Mucosa of rectum (tissue), 2 donors: ENCODE measurements around the gene GRIP1.

Experiments
- H3K27ac ChIP-seq, 2 donors: one replicate each; pipeline ENCODE4 v1.7.0; 2013; ENCODE audit warnings: inconsistent platforms in 2 of 2, low read depth in 2 of 2, low read length in 2 of 2
- H3K27me3 ChIP-seq, 2 donors: one replicate each; pipeline ENCODE4 v1.7.0; 2013; ENCODE audit warnings: low read length in 2 of 2; ENCODE audit not compliant: control insufficient read depth in 2 of 2, insufficient read depth in 2 of 2
- H3K36me3 ChIP-seq, 2 donors: one replicate each; pipeline ENCODE4 v1.7.0; 2013; ENCODE audit warnings: low read length in 2 of 2; ENCODE audit not compliant: control insufficient read depth in 2 of 2, insufficient read depth in 2 of 2
- H3K4me1 ChIP-seq, 2 donors: one replicate each; pipeline ENCODE4 v1.7.0; 2013; ENCODE audit warnings: low read length in 2 of 2, mild to moderate bottlenecking in 1 of 2; ENCODE audit not compliant: control insufficient read depth in 2 of 2, insufficient read depth in 2 of 2
- H3K4me3 ChIP-seq, 2 donors: one replicate each; pipeline ENCODE4 v1.7.0; 2013; ENCODE audit warnings: low read length in 2 of 2
- H3K9ac ChIP-seq, 2 donors: one replicate each; pipeline ENCODE4 v1.7.0; 2013; ENCODE audit warnings: low read length in 2 of 2, low read depth in 1 of 2, mild to moderate bottlenecking in 1 of 2
- H3K9me3 ChIP-seq, 2 donors: one replicate each; pipeline ENCODE4 v1.7.0; 2013; ENCODE audit warnings: low read length in 2 of 2; ENCODE audit not compliant: control insufficient read depth in 2 of 2
- donor health status: healthy.
- donor health status: Normal muscosa, but diverticular disease.

The GRIP1 gene

GRCh38 chr12:66331814-66332213 is 347.1 kb downstream of the GRIP1 start:
- Histone ChIP-seq H3K36me3 (peaks cover 0 to 5% of the 10 kb centered on the region in 2 donors), H3K9me3 (no peaks in the 10 kb centered on the region), H3K27ac (no peak overlapping the region), H3K27me3 (no peaks in the 10 kb centered on the region), H3K4me3 (no peak overlapping the region), H3K4me1 (no peaks in the 10 kb centered on the region), H3K9ac (no peak overlapping the region)

DNA sequence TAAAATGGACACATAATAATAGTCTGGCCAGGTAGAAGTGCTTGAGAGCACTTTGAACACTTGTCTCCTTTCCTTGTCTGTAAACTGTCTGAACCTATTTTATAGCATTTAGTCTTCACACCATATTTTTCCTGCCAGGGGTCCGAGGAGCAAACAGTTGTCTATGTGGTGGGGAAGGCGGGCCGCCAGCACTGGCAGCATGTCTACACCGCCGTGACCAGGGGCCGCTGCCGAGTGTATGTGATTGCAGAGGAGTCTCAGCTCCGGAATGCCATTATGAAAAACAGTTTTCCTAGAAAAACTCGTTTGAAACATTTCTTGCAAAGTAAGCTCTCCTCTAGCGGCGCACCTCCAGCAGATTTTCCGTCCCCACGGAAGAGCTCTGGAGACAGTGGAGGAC is 347.9 kb downstream of the GRIP1 start:
- H3K27me3 ChIP-seq: no peaks in the 10 kb centered on the region
- H3K4me1 ChIP-seq: no peaks in the 10 kb centered on the region
- no peak overlapping the region for H3K9ac ChIP-seq
- H3K36me3 ChIP-seq: peaks cover 0 to 5% of the 10 kb centered on the region in 2 donors
- no peak overlapping the region for H3K27ac ChIP-seq
- no peaks in the 10 kb centered on the region for H3K9me3 ChIP-seq
- no peak overlapping the region for H3K4me3 ChIP-seq

- H3K9me3 ChIP-seq: no peaks in the 10 kb centered on the region
- H3K27me3 ChIP-seq: no peaks in the 10 kb centered on the region
- no peak overlapping the region for H3K9ac ChIP-seq
- H3K27ac ChIP-seq: no peak overlapping the region
- no peaks in the 10 kb centered on the region for H3K4me1 ChIP-seq
- H3K36me3 ChIP-seq: peaks cover 0 to 5% of the 10 kb centered on the region in 2 donors
- no peak overlapping the region for H3K4me3 ChIP-seq
These were observed 348.9 kb downstream of the GRIP1 start for GRCh38 chr12:66329941-66330340.

DNA sequence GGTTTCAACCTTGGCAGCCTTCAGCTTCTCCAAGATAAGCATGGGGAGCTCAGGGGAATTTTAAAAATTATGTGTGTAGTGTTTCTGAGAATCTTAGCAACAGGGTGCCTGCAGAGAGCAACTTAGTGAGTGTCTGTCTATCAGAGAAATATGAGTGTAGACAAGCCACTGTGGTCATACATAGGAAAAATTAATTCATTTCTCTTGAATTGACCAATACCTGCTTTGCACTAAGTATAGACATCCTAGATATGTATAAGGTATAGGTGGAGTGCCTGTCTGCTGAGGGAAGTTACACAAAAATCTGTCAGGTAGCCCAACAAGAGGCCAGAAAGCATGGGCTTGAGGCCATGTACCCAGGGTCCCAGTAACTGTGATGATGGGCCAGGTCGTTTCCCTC is 355.9 kb downstream of the GRIP1 start:
- Histone ChIP-seq H3K9me3 (no peaks in the 10 kb centered on the region), H3K27ac (no peak overlapping the region), H3K9ac (no peak overlapping the region), H3K4me3 (no peak overlapping the region), H3K36me3 (peaks cover 9 to 12% of the 10 kb centered on the region in 2 donors), H3K4me1 (no peaks in the 10 kb centered on the region), H3K27me3 (no peaks in the 10 kb centered on the region)

GRCh38 chr12:66321435-66321834 is 357.4 kb downstream of the GRIP1 start:
- H3K27ac ChIP-seq: no peak overlapping the region
- no peaks in the 10 kb centered on the region for H3K27me3 ChIP-seq
- H3K9ac ChIP-seq: no peak overlapping the region
- H3K4me1 ChIP-seq: no peaks in the 10 kb centered on the region
- H3K36me3 ChIP-seq: peaks cover 9 to 12% of the 10 kb centered on the region in 2 donors
- H3K9me3 ChIP-seq: no peaks in the 10 kb centered on the region
- H3K4me3 ChIP-seq: no peak overlapping the region

GRCh38 chr12:66320996-66321395 is 357.9 kb downstream of the GRIP1 start:
- no peaks in the 10 kb centered on the region for H3K9me3 ChIP-seq
- H3K9ac ChIP-seq: no peak overlapping the region
- H3K4me1 ChIP-seq: no peaks in the 10 kb centered on the region
- H3K27me3 ChIP-seq: no peaks in the 10 kb centered on the region
- no peak overlapping the region for H3K27ac ChIP-seq
- H3K36me3 ChIP-seq: peaks cover 9 to 14% of the 10 kb centered on the region in 2 donors
- no peak overlapping the region for H3K4me3 ChIP-seq

GRCh38 chr12:66319266-66319954 is 359.5 kb downstream of the GRIP1 start:
- Histone ChIP-seq H3K4me1 (no peaks in the 10 kb centered on the region), H3K9ac (no peak overlapping the region), H3K4me3 (no peak overlapping the region), H3K27me3 (no peaks in the 10 kb centered on the region), H3K9me3 (no peaks in the 10 kb centered on the region), H3K36me3 (peaks cover 11 to 15% of the 10 kb centered on the region in 2 donors), H3K27ac (no peak overlapping the region)

- Histone ChIP-seq H3K4me3 (no peak overlapping the region), H3K36me3 (peaks cover 22 to 23% of the 10 kb centered on the region in 2 donors), H3K27ac (no peak overlapping the region), H3K9ac (no peak overlapping the region), H3K9me3 (no peaks in the 10 kb centered on the region), H3K27me3 (no peaks in the 10 kb centered on the region), H3K4me1 (no peaks in the 10 kb centered on the region)
These were observed 364.6 kb downstream of the GRIP1 start for GRCh38 chr12:66314278-66314677.

DNA sequence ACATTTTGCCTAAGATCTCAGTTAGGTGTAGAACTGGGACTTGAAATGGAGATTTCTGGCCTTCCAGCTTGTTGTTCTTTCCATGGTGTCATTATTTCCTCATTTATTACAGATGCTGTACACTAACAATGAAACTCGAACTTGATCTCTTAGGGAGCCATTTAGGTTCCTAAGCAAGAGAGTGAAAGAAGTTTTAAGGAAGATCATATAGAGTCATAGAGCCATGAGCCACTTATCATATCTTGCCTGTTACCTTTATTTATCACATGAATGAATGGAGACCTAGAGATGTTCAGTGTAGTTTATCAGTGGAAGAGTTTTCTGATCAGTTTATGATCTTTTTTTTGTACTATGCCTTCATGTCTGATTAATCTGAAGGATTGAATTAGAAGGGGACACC is 366.7 kb downstream of the GRIP1 start:
- no peak overlapping the region for H3K27ac ChIP-seq
- no peaks in the 10 kb centered on the region for H3K27me3 ChIP-seq
- H3K4me3 ChIP-seq: no peak overlapping the region
- no peaks in the 10 kb centered on the region for H3K4me1 ChIP-seq
- H3K36me3 ChIP-seq: peaks cover 17 to 22% of the 10 kb centered on the region in 2 donors
- no peak overlapping the region for H3K9ac ChIP-seq
- H3K9me3 ChIP-seq: no peaks in the 10 kb centered on the region

DNA sequence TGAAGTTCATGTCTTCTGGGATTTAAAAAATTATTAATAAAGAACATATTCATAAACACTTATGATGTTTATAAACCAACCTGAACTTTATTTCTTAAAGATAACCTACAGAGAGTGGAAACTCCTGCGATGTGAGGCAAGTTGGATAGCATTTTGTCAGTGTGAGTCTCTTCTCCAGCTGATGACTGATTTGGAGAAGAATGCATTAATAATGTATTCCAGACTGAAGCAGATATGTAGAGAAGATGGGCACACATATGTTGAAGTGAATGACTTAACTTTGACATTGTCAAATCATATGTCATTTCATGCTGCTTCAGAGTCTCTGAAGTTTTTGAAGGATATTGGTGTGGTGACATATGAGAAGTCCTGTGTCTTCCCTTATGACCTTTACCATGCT is 369.3 kb downstream of the GRIP1 start:
- H3K36me3 ChIP-seq: peaks cover 13 to 22% of the 10 kb centered on the region in 2 donors
- H3K4me3 ChIP-seq: no peak overlapping the region
- no peaks in the 10 kb centered on the region for H3K9me3 ChIP-seq
- no peaks in the 10 kb centered on the region for H3K27me3 ChIP-seq
- no peak overlapping the region for H3K9ac ChIP-seq
- no peak overlapping the region for H3K27ac ChIP-seq
- H3K4me1 ChIP-seq: no peaks in the 10 kb centered on the region
